Measurements from ENCODE around the gene CLEC12A.
"Not testable (repeated sequence)": the region's sequence is repeated elsewhere in the genome, so short reads cannot be mapped to it uniquely, and the experiment has no call there.

The CLEC12A gene

DNA sequence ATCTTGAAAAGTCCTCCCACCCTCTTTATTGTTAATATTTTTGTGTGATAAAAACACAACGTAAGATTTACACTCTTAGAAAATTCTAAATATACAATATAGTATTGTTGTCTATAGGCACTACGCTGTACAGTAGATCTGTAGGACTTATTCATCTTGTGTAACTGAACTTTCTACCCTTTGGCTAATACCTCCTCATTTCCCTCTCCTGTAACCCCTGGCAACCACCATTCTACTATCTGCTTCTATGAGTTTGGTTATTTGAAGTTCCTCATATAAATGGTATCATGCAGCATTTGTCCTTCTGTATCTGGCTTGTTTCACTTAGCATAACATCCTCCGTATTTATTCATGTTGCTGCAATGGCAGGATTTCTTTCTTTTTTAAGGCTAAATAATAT, 54.0 kb downstream of the CLEC12A start:
- FAIRE-seq (no peak), DNase-seq (ENCODE audit: insufficient read length, low spot score) (no peak)
- no peak for TF ChIP-seq POLR2AphosphoS5 (IDR thresholded peaks at IDR 0.05; ENCODE audit: low read depth, low read length)
- no peak for TF ChIP-seq PAX5 (IDR thresholded peaks at IDR 0.05; ENCODE audit: insufficient read depth, low read length, severe bottlenecking)
- no peak for TF ChIP-seq SPI1 (IDR thresholded peaks at IDR 0.05; ENCODE audit: low read depth, low read length)
- TF ChIP-seq POLR2A (IDR thresholded peaks at IDR 0.05; ENCODE audit: low read depth, low read length): no peak
- no peak for TF ChIP-seq POU2F2 (IDR thresholded peaks at IDR 0.05; ENCODE audit: low read depth, low read length)
- no peak for TF ChIP-seq TAF1 (IDR thresholded peaks at IDR 0.05; ENCODE audit: low read depth, low read length)

DNA sequence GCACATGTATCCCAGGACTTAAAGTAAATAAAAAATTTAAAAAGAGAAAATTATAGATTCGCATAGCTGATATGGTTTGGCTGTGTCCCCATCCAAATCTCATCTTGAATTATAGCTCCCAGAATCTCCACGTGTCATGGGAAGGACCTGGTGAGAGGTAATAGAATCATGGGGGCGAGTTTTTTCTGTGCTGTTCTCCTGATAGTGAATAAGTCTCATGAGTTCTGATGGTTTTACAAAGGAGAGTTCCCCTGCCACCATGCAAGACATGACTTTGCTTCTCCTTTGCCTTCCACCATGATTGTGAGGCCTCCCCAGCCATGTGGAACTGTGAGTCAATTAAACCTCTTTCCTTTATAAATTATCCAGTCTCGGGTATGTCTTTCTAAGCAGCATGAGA, 55.5 kb downstream of the CLEC12A start:
- DNase-seq (ENCODE audit: insufficient read length, low spot score); FAIRE-seq: not testable (repeated sequence)

DNA sequence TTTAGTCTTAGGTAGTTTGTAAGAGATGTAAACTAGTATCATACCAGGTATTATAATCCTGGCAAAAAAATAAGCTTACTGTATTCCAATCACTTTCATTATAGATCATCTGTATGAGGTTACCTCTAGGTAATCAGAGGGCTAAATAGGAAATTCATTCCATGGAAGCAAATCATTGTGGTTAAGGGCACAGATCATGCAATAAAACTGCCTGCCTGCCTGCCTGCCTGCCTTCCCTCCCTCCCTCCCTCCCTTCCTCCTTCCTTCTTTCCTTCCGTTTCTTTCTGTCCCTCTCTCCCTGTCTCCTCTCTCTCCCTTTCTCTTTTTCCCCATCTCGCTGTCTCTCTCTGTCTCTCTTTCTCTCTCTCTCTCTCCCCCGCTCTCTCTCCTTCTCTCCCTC, 56.1 kb downstream of the CLEC12A start:
- TF ChIP-seq TAF1 (IDR thresholded peaks at IDR 0.05; ENCODE audit: low read depth, low read length): no peak
- no peak for TF ChIP-seq POLR2A (IDR thresholded peaks at IDR 0.05; ENCODE audit: low read depth, low read length)
- no peak for TF ChIP-seq SPI1 (IDR thresholded peaks at IDR 0.05; ENCODE audit: low read depth, low read length)
- TF ChIP-seq POU2F2 (IDR thresholded peaks at IDR 0.05; ENCODE audit: low read depth, low read length): no peak
- TF ChIP-seq PAX5 (IDR thresholded peaks at IDR 0.05; ENCODE audit: insufficient read depth, low read length, severe bottlenecking): no peak
- no peak for TF ChIP-seq POLR2AphosphoS5 (IDR thresholded peaks at IDR 0.05; ENCODE audit: low read depth, low read length)
- DNase-seq (ENCODE audit: insufficient read length, low spot score): no peak
- FAIRE-seq: no peak

DNA sequence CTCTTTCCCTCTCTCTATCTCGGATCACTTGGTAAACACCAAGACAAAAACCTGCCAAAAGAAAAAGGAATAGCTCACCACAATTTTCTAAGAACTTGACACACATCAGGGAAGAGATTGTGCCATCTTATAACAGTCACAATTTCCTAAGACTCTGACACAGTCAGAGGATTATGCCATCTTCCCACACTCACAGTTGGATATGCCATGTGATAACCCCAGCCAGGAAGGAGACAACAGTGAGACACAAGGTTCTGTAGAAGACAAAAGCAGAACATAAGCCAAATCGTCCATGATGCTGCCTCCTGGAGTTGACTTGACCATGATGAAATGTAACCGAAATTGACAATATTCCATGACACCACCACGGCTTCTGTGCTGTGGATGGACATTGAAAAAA, 56.5 kb downstream of the CLEC12A start:
- FAIRE-seq (no peak), DNase-seq (ENCODE audit: insufficient read length, low spot score) (no peak)
- TF ChIP-seq POLR2AphosphoS5 (IDR thresholded peaks at IDR 0.05; ENCODE audit: low read depth, low read length): no peak
- TF ChIP-seq TAF1 (IDR thresholded peaks at IDR 0.05; ENCODE audit: low read depth, low read length): no peak
- no peak for TF ChIP-seq SPI1 (IDR thresholded peaks at IDR 0.05; ENCODE audit: low read depth, low read length)
- TF ChIP-seq POU2F2 (IDR thresholded peaks at IDR 0.05; ENCODE audit: low read depth, low read length): no peak
- no peak for TF ChIP-seq POLR2A (IDR thresholded peaks at IDR 0.05; ENCODE audit: low read depth, low read length)

DNA sequence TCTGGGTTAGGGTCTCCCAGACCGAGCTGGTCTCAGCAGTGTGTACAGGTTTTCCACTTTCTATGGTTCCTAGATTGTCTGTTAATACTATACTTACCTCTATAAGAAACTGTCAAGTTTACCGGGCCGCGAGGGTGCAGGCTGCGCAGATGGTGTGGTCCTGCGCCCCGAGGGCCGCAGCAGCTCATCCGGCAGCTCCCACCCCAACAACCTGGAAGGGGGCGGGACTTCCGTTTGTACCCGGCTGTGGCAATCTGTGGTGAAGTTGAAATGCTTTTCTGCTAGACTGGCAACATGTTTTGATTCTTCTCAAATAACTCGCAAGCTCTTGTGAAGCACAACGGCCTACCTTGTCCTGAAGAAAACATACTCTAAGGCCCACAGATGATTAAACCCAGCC, 59.2 kb downstream of the CLEC12A start, which contains the start of gene CLEC9A:
TSS of gene CLEC9A (plus strand) at position 237 of the 400 bp plus-strand sequence. CDS start 22,006 bp downstream, outside the sequence.
- FAIRE-seq (no peak), DNase-seq (ENCODE audit: insufficient read length, low spot score) (no peak)
- TF ChIP-seq PAX5 (IDR thresholded peaks at IDR 0.05; ENCODE audit: insufficient read depth, low read length, severe bottlenecking) (no peak), POLR2AphosphoS5 (IDR thresholded peaks at IDR 0.05; ENCODE audit: low read depth, low read length) (no peak), TAF1 (IDR thresholded peaks at IDR 0.05; ENCODE audit: low read depth, low read length) (no peak), SPI1 (IDR thresholded peaks at IDR 0.05; ENCODE audit: low read depth, low read length) (no peak), POU2F2 (IDR thresholded peaks at IDR 0.05; ENCODE audit: low read depth, low read length) (no peak), POLR2A (IDR thresholded peaks at IDR 0.05; ENCODE audit: low read depth, low read length) (no peak)

DNA sequence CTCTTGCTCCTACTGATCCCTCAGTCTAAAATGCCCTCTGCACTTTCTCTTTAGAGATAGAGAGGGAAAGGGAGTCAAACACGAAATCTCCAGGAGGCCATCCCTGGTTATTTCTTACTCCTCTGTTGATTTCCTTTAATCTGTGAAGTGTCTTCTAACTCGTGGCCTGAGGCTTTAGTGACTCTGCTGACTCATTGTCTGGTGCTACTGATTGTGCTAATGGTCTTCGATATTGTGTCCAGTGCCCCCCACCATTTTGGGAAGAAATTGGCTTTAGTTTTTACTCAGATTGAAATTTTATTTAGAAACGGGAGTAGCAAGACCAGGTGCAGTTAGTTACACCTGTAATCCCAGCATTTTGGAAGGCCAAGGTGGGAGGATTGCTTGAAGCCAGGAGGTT, 60.1 kb downstream of the CLEC12A start:
- no peak for TF ChIP-seq PAX5 (IDR thresholded peaks at IDR 0.05; ENCODE audit: insufficient read depth, low read length, severe bottlenecking)
- no peak for TF ChIP-seq TAF1 (IDR thresholded peaks at IDR 0.05; ENCODE audit: low read depth, low read length)
- TF ChIP-seq POLR2AphosphoS5 (IDR thresholded peaks at IDR 0.05; ENCODE audit: low read depth, low read length): no peak
- no peak for TF ChIP-seq POU2F2 (IDR thresholded peaks at IDR 0.05; ENCODE audit: low read depth, low read length)
- TF ChIP-seq SPI1 (IDR thresholded peaks at IDR 0.05; ENCODE audit: low read depth, low read length): no peak
- TF ChIP-seq POLR2A (IDR thresholded peaks at IDR 0.05; ENCODE audit: low read depth, low read length): no peak
- DNase-seq (ENCODE audit: insufficient read length, low spot score) (no peak), FAIRE-seq (no peak)

DNA sequence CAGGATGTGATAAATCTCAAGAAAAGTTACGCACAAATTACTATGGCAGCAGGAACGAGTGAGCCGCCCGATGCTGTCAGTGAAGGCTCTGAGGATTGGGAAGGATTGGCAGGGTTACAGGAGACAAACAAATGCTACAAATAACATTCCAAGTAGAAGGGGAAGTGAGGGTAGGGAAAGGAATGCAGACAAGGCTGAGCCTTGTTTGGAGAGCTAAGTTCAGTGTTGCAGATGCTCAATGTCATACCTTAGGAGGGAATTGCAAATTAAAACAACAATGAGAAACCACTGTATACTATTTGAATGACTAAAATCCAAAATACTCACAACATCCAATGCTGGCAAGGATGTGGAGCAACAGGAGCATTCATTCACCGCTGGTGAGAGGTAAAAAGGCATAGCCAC, 60.6 kb downstream of the CLEC12A start:
- no peak for TF ChIP-seq POU2F2 (IDR thresholded peaks at IDR 0.05; ENCODE audit: low read depth, low read length)
- DNase-seq (ENCODE audit: insufficient read length, low spot score) (no peak), FAIRE-seq (no peak)

DNA sequence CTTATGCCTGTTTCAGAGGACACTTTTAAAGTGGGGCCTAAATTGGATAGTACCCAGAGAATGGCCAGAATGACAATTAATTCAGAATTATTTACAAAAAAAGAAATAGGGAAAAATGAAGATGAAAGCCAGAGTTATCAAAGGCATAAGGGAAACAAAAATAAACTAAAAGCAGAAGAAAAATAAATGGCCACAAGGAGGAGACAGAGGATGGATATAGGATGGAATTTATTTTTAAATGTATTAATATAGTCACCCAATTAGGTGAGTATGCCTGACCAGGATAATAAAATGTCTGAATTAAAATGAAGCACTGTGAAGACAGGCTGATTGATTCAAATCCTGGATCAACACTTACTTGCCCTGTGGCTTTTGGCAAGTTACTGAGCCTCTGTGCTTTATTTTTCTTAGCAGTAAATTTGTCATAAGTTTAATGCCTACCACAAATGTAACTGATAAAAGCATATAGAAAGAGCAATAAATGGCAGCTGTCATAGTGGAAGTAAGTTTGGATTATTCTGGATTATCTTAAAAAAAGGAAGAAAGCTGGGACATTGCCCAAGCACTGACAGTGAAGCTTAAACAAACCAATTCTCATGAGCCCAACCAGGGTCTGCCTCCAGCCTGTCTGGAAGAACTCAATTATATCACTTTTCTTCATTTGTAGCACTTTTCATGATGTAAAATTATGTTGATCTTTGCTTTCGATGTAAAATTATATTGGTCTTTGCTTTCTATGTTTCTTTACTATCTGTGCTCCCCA, 62.8 kb downstream of the CLEC12A start:
- TF ChIP-seq POU2F2 (IDR thresholded peaks at IDR 0.05; ENCODE audit: low read depth, low read length) (no peak), POLR2AphosphoS5 (IDR thresholded peaks at IDR 0.05; ENCODE audit: low read depth, low read length) (no peak), TAF1 (IDR thresholded peaks at IDR 0.05; ENCODE audit: low read depth, low read length) (no peak), SPI1 (IDR thresholded peaks at IDR 0.05; ENCODE audit: low read depth, low read length) (no peak), PAX5 (IDR thresholded peaks at IDR 0.05; ENCODE audit: insufficient read depth, low read length, severe bottlenecking) (no peak), POLR2A (IDR thresholded peaks at IDR 0.05; ENCODE audit: low read depth, low read length) (no peak)
- no peak for DNase-seq (ENCODE audit: insufficient read length, low spot score)
- no peak for FAIRE-seq
